Coronary artery (tissue), 2 donors: ENCODE data around the gene ZSWIM8.

Source experiments
- DNase-seq: peaks from one replicate; pipeline ENCODE4 v3.0.0-alpha.2; 2017; ENCODE audit warnings: low spot score
- H3K27ac ChIP-seq, 2 donors: fragments of 200-600 bp; sonication (generic); one replicate each; pipeline ENCODE4 v1.5.1; 2016 to 2019
- H3K4me3 ChIP-seq: fragments of 200-600 bp; sonication (generic); 2 replicates; pipeline ENCODE4 v1.5.1; 2016; ENCODE audit warnings: mild to moderate bottlenecking, moderate library complexity
- TF ChIP-seq, protein P1 (sequence below): fragments of 200-600 bp; sonication (generic); IDR thresholded peaks from one replicate; pipeline ENCODE4 v1.5.1; 2019; ENCODE audit warnings: antibody characterized with exemption

ZSWIM8 gene

DNA sequence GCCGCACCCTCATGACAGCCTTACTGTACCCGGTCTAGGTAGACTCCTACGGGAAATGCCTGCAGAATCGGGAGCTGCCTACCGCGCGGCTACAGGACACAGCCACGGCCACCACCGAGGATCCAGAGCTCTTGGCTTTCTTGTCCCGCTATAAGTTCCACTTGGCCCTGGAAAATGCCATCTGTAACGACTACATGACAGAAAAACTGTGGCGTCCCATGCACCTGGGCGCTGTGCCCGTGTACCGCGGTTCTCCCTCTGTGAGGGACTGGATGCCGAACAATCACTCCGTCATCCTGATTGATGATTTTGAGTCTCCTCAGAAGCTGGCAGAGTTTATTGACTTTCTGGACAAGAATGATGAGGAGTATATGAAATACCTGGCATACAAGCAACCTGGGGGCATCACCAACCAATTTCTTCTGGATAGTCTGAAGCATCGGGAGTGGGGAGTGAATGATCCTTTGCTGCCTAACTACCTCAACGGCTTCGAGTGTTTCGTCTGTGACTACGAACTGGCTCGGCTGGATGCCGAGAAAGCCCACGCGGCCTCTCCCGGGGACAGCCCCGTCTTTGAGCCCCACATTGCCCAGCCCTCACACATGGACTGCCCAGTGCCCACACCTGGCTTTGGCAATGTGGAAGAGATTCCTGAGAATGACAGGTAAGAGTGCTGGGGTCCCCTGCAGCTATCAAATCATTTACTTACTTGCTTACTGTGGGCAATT, 12.1 kb upstream of the ZSWIM8 start:
- Histone ChIP-seq H3K4me3 (peak overlapping the region; percentile 95), H3K27ac (peak overlapping the region; percentile 98 to 99)
- DNase-seq: no peak
- TF ChIP-seq, protein P1, sequence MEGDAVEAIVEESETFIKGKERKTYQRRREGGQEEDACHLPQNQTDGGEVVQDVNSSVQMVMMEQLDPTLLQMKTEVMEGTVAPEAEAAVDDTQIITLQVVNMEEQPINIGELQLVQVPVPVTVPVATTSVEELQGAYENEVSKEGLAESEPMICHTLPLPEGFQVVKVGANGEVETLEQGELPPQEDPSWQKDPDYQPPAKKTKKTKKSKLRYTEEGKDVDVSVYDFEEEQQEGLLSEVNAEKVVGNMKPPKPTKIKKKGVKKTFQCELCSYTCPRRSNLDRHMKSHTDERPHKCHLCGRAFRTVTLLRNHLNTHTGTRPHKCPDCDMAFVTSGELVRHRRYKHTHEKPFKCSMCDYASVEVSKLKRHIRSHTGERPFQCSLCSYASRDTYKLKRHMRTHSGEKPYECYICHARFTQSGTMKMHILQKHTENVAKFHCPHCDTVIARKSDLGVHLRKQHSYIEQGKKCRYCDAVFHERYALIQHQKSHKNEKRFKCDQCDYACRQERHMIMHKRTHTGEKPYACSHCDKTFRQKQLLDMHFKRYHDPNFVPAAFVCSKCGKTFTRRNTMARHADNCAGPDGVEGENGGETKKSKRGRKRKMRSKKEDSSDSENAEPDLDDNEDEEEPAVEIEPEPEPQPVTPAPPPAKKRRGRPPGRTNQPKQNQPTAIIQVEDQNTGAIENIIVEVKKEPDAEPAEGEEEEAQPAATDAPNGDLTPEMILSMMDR: no peak

DNA sequence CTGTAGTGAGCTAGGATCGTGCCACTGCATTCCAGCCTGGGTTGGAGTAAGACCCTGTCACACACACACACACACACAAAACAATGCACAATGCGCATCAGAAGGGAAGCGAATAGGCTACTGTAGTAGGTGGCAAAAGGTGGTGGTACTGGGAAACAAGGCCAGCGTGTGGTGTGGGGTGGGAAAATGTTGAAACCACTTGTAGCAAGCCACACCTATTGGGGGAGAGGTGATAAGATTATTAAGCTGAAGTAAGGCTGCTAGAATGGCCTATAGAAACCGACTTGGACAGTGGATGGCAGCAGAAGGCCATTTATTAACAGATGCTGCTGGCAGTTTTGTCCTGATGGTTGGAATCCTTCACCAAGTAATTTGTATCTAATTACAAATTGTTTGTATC, 10.8 kb upstream of the ZSWIM8 start:
- peak overlapping the region in 1 of 2 donors; percentile 45 for H3K27ac ChIP-seq
- TF ChIP-seq, protein P1: no peak
- no peak for DNase-seq
- peak overlapping the region; percentile 95 for H3K4me3 ChIP-seq

DNA sequence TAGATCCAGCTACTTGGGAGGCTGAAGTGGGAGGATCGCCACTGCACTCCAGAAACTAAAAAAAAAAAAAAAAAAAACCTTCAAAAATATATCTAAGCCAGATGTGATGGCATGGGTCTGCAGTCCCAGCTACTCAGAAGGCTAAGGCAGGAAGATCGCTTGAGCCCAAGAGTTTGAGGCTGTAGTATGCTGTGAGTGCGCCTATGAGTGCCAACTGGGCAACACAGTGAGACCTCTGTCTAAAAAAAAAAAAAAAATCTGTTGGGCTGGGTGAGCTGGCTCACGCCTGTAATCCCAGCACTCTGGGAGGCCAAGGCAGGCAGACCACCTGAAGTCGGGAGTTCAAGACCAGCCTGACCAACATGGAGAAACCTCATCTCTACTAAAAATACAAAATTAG, 6.4 kb upstream of the ZSWIM8 start:
- H3K4me3 ChIP-seq: no peak overlapping the region
- no peak overlapping the region for H3K27ac ChIP-seq
- TF ChIP-seq, protein P1: no peak
- no peak for DNase-seq

DNA sequence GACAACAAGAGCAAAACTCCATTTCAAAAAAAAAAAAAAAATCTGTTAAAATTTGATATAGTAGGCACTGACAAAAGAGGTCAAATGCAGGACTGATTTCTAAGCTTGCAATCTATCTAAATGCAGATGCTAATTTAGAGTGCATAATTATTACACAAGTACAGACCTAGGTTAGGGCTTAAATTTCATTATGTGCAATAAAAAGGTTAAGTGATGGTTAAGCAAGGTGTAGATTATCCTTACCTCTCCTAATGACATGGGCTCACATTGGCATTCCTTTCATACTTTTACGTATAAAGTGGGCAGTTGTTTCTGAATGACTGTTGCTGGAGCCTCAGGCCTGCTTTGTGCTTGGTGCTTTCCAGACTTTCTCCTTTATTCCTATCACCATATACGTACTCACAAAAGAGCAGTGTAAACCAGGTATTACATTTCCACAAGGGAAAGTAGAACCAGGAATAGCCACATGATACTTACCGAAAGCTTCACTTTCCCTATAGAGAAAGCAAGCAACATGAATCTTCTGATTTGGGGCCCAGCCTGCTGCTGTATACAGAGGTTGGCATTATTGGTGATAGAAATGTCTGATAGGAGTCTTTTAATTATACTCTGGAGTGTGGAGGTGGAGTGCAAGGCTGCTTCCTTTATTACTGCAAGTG, 5.7 kb upstream of the ZSWIM8 start:
- Histone ChIP-seq H3K4me3 (no peak overlapping the region), H3K27ac (no peak overlapping the region)
- DNase-seq: no peak
- TF ChIP-seq, protein P1: no peak

DNA sequence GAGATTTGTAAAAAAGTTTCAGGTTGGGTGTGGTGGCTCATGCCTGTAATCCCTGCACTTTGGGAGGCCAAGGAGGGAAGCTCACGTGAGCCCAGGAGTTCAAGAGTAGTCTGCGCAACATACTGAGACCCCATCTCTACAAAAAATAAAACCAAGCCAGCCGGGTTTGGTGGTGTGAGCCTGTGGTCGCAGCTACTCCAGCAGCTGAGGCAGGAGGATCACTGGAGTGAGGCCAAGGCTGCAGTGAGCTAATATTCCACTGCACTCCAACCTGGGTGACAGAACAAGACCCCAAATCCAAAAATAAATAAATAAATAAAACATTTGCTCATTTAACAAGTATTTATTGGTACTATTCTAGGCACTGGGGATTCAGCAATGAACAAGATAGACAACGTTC, 5.1 kb upstream of the ZSWIM8 start:
- TF ChIP-seq, protein P1: no peak
- H3K27ac ChIP-seq: no peak overlapping the region

DNA sequence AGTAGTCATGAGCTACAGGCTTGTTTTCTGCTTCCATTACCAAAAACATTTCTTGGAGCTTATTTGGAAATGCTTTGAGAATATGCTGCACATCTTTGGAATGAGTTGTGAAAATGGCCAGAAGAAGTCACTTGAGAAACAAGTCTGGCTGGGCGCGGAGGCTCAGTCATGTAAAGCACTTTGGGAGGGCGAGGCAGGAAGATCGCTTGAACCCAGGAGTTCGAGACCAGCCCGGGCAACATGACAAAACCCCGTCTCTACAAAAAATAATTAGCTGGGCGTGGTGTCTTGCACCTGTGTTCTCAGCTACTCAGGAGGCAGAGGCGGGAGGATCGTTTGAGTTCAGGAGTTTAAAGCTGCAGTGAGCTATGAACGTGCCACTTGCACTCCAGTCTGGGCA, 4.4 kb upstream of the ZSWIM8 start:
- peak overlapping the region; percentile 90 for H3K4me3 ChIP-seq
- DNase-seq: no peak
- H3K27ac ChIP-seq: peak overlapping the region in 1 of 2 donors; percentile 83
- TF ChIP-seq, protein P1: no peak

More for the DNA sequence above, 5.1 kb upstream of the ZSWIM8 start:
- H3K4me3 ChIP-seq: peak overlapping the region; percentile 90
- no peak for DNase-seq

DNA sequence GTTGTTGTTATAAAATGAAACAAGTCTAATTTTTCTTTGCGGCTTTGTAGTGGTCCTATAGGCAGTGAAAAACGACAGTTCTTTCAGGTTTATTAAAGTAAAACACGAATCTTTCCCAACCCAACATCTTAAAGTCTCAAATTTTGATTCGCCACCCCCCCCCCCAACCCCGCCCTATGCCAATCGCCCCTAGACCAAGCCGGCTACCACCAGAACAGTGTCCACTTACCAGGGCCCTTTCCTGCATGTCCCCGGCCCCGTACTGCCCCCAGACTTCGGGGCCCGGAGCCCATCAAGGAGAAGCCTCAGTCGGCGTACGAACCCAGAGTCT, 3.9 kb upstream of the ZSWIM8 start:
- Histone ChIP-seq H3K27ac (peak overlapping the region; percentile 83 to 97), H3K4me3 (peak overlapping the region; percentile 90)
- no peak for DNase-seq
- TF ChIP-seq, protein P1: no peak
